Hepatocyte (in vitro differentiated cells): ENCODE results near the gene OPCML. TPM values are rescaled to one million over a fixed set of nuclear protein-coding genes. Genes with fewer than 3 reads are reported as not detected.

Experiments
- DNase-seq: peaks from one replicate; pipeline ENCODE4 v3.0.0-alpha.2; 2016; ENCODE audit warnings: low spot score
- H2AFZ ChIP-seq: fragments of 200-600 bp; sonication (generic); 2 replicates; pipeline ENCODE4 v1.6.0; 2016; ENCODE audit warnings: antibody characterized with exemption, mild to moderate bottlenecking
- H3K27ac ChIP-seq: fragments of 200-600 bp; sonication (generic); 2 replicates; pipeline ENCODE4 v1.5.1; 2016; ENCODE audit warnings: mild to moderate bottlenecking
- H3K27me3 ChIP-seq: fragments of 200-600 bp; sonication (generic); 2 replicates; pipeline ENCODE4 v1.6.1; 2016
- H3K36me3 ChIP-seq: fragments of 200-600 bp; sonication (generic); replicated peaks from 2 replicates; pipeline ENCODE4 v1.5.1; 2016; ENCODE audit warnings: low read depth; ENCODE audit not compliant: insufficient read depth
- H3K4me1 ChIP-seq: fragments of 200-600 bp; sonication (generic); 2 replicates; pipeline ENCODE4 v1.5.1; 2016; ENCODE audit warnings: mild to moderate bottlenecking, moderate library complexity; ENCODE audit not compliant: insufficient read depth
- H3K4me2 ChIP-seq: fragments of 200-600 bp; sonication (generic); 2 replicates; pipeline ENCODE4 v1.6.0; 2016
- H3K4me3 ChIP-seq: fragments of 200-600 bp; sonication (generic); 2 replicates; pipeline ENCODE4 v1.5.1; 2016; ENCODE audit warnings: mild to moderate bottlenecking
- H3K79me2 ChIP-seq: fragments of 200-600 bp; sonication (generic); 2 replicates; pipeline ENCODE4 v1.6.0; 2017; ENCODE audit warnings: mild to moderate bottlenecking
- H3K9me2 ChIP-seq: fragments of 200-600 bp; sonication (generic); replicated peaks from 2 replicates; pipeline ENCODE4 v1.6.0; 2017; ENCODE audit warnings: mild to moderate bottlenecking; ENCODE audit not compliant: insufficient read depth
- H3K9me3 ChIP-seq: fragments of 200-600 bp; sonication (generic); 2 replicates; pipeline ENCODE4 v1.5.1; 2016; ENCODE audit warnings: low read depth, mild to moderate bottlenecking
- H4K20me1 ChIP-seq: fragments of 200-600 bp; sonication (generic); 2 replicates; pipeline ENCODE4 v1.6.0; 2016; ENCODE audit warnings: mild to moderate bottlenecking; ENCODE audit not compliant: insufficient read depth, poor library complexity, severe bottlenecking
- EZH2 ChIP-seq: fragments of 200-600 bp; sonication (generic); IDR thresholded peaks from 2 replicates; pipeline ENCODE4 v1.6.1; 2016; ENCODE audit warnings: antibody characterized with exemption, mild to moderate bottlenecking, borderline replicate concordance
- EZH2phosphoT487 ChIP-seq: fragments of 200-600 bp; sonication (generic); IDR thresholded peaks from one replicate; pipeline ENCODE4 v1.6.1; 2018; ENCODE audit warnings: antibody characterized with exemption, mild to moderate bottlenecking, low read depth, moderate library complexity; ENCODE audit not compliant: unreplicated experiment, severe bottlenecking
- WGBS: methylation state at CpG from one replicate; pipeline ENCODE4 v1.1.6; 2016; ENCODE audit warnings: low lambda C conversion rate; ENCODE audit errors: missing lambda C conversion rate; 5-methylcytosine and 5-hydroxymethylcytosine counted together
- polyA plus RNA-seq: library from polyadenylated mRNA; unstranded; fragments of >200 nt; fragmentation: Nextera tagmentation; extraction: Ambion mirVana; gene quantifications from 2 replicates; pipeline ENCODE4 v1.2.1, GENCODE V29; 2016
- total RNA-seq: library from RNA; depleted of rRNA; stranded (reverse); fragments of >200 nt; gene quantifications from 2 replicates; pipeline ENCODE4 v1.2.3, GENCODE V29; 2014
- TF ChIP-seq, protein P1 (sequence below): fragments of 200-600 bp; sonication (generic); IDR thresholded peaks from 2 replicates; pipeline ENCODE4 v1.5.1; 2016; ENCODE audit warnings: antibody characterized with exemption, mild to moderate bottlenecking; ENCODE audit not compliant: poor library complexity

Gene OPCML
- total and polyA plus RNA-seq, 2 experiments from 2014 or later, result 0.37 to 0.98 TPM

DNA sequence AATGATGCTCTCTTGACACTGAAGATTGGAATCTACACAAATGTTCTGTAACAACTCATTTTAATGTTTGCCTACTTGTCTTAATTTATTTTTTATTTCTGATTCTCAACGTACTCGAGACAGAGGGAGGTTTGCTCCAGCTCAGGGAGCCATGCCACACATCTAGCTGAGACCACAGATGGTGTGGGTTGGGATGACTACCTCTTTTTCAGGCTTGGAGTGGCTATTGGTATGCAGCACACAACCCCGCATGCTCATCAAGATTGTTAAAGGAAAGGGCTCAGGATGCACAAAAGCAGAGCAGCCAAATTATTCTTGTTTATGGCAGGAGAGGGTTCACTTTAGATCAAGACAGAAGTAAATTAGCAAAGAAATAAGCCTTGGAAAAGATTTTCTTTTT is 424.5 kb downstream of the OPCML start:
- no peak for DNase-seq
- H3K4me3 ChIP-seq, result no peak overlapping the region
- H3K9me2 ChIP-seq, result no peaks in the 10 kb centered on the region
- no peaks in the 10 kb centered on the region for H4K20me1 ChIP-seq
- H3K4me2 ChIP-seq, result no peak overlapping the region
- no peaks in the 10 kb centered on the region for H3K9me3 ChIP-seq
- H3K4me1 ChIP-seq, result no peaks in the 10 kb centered on the region
- H2AFZ ChIP-seq, result no peak overlapping the region
- no peaks in the 10 kb centered on the region for H3K79me2 ChIP-seq
- no peak overlapping the region for H3K27ac ChIP-seq
- 84% methylated on average over 3 of the region's 3 CpGs for WGBS
- no peaks in the 10 kb centered on the region for H3K27me3 ChIP-seq
- no peaks in the 10 kb centered on the region for H3K36me3 ChIP-seq
- TF ChIP-seq, protein P1, sequence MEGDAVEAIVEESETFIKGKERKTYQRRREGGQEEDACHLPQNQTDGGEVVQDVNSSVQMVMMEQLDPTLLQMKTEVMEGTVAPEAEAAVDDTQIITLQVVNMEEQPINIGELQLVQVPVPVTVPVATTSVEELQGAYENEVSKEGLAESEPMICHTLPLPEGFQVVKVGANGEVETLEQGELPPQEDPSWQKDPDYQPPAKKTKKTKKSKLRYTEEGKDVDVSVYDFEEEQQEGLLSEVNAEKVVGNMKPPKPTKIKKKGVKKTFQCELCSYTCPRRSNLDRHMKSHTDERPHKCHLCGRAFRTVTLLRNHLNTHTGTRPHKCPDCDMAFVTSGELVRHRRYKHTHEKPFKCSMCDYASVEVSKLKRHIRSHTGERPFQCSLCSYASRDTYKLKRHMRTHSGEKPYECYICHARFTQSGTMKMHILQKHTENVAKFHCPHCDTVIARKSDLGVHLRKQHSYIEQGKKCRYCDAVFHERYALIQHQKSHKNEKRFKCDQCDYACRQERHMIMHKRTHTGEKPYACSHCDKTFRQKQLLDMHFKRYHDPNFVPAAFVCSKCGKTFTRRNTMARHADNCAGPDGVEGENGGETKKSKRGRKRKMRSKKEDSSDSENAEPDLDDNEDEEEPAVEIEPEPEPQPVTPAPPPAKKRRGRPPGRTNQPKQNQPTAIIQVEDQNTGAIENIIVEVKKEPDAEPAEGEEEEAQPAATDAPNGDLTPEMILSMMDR, result no peak
- TF ChIP-seq EZH2phosphoT487 (no peak), EZH2 (no peak)

DNA sequence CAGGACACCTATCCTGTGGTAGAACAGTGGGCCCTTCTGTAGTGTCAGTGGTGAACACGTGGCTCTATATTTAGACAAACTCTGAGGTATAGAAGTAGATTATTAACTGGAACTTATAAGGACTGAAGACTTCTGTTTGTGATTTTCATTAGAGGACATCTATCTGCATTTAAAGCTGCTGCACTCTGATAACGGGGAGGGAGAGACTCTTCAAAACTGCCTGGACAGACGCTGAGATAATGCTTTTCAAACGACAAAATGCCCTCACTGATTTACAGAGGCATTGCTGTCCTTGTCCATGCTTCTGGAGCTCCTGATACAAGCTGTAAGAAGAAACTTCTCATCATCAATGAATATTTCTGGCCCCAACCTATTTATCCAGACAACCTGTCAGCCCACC is 425.2 kb downstream of the OPCML start:
- Histone ChIP-seq H3K9me3 (no peaks in the 10 kb centered on the region), H3K36me3 (no peaks in the 10 kb centered on the region), H2AFZ (no peak overlapping the region), H4K20me1 (no peaks in the 10 kb centered on the region), H3K4me2 (no peak overlapping the region), H3K4me3 (no peak overlapping the region), H3K9me2 (no peaks in the 10 kb centered on the region), H3K27me3 (no peaks in the 10 kb centered on the region), H3K4me1 (no peaks in the 10 kb centered on the region), H3K79me2 (no peaks in the 10 kb centered on the region), H3K27ac (no peak overlapping the region)
- TF ChIP-seq, protein P1, result no peak
- TF ChIP-seq EZH2phosphoT487, result no peak
- no peak for TF ChIP-seq EZH2
- WGBS, result 69% methylated on average over 4 of the region's 4 CpGs
- DNase-seq, result no peak

DNA sequence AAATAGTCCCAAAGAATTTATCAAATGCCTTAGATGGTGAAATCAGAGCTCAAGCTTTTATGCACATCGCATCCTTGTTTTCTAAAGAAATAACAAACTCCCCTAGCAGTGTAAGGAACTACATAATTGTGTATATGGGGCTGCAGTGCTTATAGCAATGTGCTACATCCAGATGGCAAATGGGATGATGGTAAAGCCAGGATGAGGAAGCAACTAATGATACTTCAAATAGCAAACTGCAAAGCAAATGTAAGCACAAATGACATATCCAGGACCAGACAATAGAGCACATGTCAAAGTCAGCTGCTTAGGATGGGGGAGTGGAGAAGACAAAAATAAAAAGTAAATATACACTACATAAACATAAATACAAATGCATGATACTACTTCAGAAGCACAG is 425.9 kb downstream of the OPCML start:
- no peak overlapping the region for H2AFZ ChIP-seq
- H3K27me3 ChIP-seq, result no peaks in the 10 kb centered on the region
- no peaks in the 10 kb centered on the region for H3K4me1 ChIP-seq
- 93% methylated on average over 1 of the region's 1 CpG for WGBS
- no peak overlapping the region for H3K27ac ChIP-seq
- no peaks in the 10 kb centered on the region for H3K36me3 ChIP-seq
- no peak for DNase-seq
- H3K79me2 ChIP-seq, result no peaks in the 10 kb centered on the region
- H3K4me3 ChIP-seq, result no peak overlapping the region
- H3K4me2 ChIP-seq, result no peak overlapping the region
- no peaks in the 10 kb centered on the region for H3K9me2 ChIP-seq
- H3K9me3 ChIP-seq, result no peaks in the 10 kb centered on the region
- H4K20me1 ChIP-seq, result no peaks in the 10 kb centered on the region
- TF ChIP-seq EZH2 (no peak), EZH2phosphoT487 (no peak)
- TF ChIP-seq, protein P1, result no peak
